HL-60 (cell line): ENCODE data around the gene PLOD1.

ENCODE experiments used
- CTCF ChIP-seq: IDR thresholded peaks from one replicate; pipeline ENCODE4 v1.5.1; 2011; ENCODE audit warnings: low read length, control low read depth, inconsistent platforms; ENCODE audit not compliant: insufficient read depth
- GABPA ChIP-seq: IDR thresholded peaks from 2 replicates; pipeline ENCODE4 v1.6.1; 2012; ENCODE audit warnings: low read depth
- POLR2AphosphoS5 ChIP-seq: IDR thresholded peaks from 2 replicates; pipeline ENCODE4 v1.6.1; 2012; ENCODE audit warnings: low read depth
- REST ChIP-seq: IDR thresholded peaks from 2 replicates; pipeline ENCODE4 v1.6.1; 2012; ENCODE audit warnings: low read depth; ENCODE audit not compliant: insufficient replicate concordance
- SPI1 ChIP-seq: IDR thresholded peaks from 2 replicates; pipeline ENCODE4 v1.6.1; 2012; ENCODE audit warnings: low read depth, mild to moderate bottlenecking, borderline replicate concordance

- TF ChIP-seq CTCF (no peak), POLR2AphosphoS5 (peak; percentile 36; the same call in 1 of the 2 replicates), SPI1 (peak; percentile 31; the same call in 1 of the 2 replicates), REST (no peak), GABPA (no peak)
Observed at GRCh38 chr1:11946647-11947046, 12.1 kb downstream of the PLOD1 start.
